DMS 273 treated with DMSO at 0.1 percent for 48 hours (cell line): ENCODE results near the gene SLC39A11.
"Not testable (repeated sequence)": the region's sequence is repeated elsewhere in the genome, so short reads cannot be mapped to it uniquely, and the experiment has no call there.

Source experiments
- DNase-seq: peaks from one replicate; lab custom pipeline; 2025; lab: John Stamatoyannopoulos, UW

SLC39A11 gene

GRCh38 chr17:73007407-73007806 lies 85.1 kb downstream of the SLC39A11 start:
- DNase-seq: no peak

DNA sequence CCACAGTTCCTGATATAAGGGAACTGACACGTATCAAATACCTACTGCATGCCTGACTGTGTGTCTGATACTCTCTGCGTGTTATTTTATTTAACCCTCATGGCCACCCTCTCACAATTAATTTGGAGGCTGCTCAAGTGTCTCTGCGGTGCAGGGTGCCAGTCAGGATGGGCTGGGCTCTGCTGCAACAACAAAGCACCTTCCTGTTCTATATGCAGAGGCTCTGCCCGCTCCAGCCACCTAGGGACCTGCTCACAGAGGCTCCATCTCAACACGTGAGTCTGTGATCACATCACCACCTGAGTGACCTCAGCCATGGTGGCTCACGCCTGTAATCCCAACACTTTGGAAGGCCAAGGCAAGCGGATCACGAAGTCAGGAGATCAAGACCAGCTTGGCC lies 87.1 kb downstream of the SLC39A11 start:
- no peak for DNase-seq

DNA sequence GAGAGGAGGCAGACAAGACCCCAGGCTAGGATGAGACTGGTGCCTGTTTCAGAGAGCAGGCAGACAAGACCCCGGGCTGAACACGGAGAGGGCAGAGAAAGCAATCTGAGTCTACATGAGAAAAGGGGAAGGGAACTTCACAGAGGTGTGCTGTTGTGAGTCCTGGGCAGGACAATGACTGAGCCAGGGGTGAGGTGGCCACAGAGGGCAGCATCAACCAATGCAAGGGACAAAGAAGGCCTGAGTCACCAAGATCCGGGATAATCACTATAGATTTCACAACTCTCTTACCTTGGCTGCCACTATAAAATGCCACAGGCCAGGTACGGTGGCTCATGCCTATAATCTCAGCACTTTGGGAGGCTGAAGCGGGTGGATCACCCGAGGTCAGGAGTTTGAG lies 89.0 kb downstream of the SLC39A11 start:
- DNase-seq: no peak

- DNase-seq: no peak
Observed at GRCh38 chr17:73000832-73001231, 91.7 kb downstream of the SLC39A11 start.

- not testable (repeated sequence) for DNase-seq
Observed at GRCh38 chr17:72999474-72999873, 93.0 kb downstream of the SLC39A11 start.

DNA sequence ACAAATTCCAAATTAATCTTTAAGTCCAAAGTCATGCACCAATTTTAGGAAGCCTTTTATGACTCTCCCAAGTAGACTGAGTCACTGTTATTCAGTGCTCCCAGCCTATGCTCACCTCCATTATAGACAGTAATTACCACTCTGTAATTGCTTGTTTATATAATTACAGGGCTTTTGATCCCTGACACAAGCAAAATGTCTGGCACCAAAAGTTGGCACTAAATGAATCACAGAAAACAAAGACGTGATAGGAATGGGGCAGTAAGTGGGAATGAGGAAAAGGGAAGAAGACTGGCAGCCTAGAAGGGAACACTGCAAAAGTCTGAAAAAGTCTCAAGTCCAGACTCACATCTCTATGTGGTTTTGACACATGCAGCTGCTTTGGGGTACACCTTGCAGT lies 94.1 kb downstream of the SLC39A11 start:
- no peak for DNase-seq

GRCh38 chr17:72997559-72997958 lies 94.9 kb downstream of the SLC39A11 start:
- no peak for DNase-seq

- peak; percentile 41 for DNase-seq
Observed at GRCh38 chr17:72996791-72997190, 95.7 kb downstream of the SLC39A11 start.

- DNase-seq: no peak
Observed at GRCh38 chr17:72995008-72995656, 97.4 kb downstream of the SLC39A11 start.

DNA sequence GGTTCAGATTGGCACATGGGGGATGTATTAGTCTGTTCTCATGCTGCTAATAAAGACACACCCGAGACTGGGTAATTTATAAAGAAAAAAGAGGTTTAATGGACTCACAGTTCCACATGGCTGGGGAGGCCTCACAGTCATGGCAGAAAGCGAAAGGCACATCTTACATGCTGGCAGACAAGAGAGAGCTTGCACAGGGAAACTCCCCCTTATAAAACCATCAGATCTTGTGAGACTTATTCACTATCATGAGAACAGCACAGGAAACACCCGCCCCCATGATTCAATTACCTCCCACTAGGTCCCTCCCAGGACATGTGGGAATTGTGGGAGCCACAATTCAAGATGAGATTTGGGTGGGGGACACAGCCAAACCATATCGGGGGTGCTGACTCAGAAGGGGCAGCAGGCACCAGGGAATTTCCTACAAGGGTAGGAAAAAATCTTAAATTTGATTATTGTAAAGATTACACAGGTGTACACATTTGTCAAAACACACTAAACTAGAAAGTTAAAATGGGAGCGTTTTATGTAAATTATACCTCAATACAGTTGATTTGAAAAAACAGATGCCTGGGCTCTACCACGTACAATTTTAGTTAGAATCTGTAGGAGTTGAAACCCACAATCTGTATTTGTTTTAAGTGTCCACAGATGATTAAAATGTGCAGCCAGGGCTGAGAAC lies 99.6 kb downstream of the SLC39A11 start:
- DNase-seq: not testable (repeated sequence)

GRCh38 chr17:72991651-72992050 lies 100.8 kb downstream of the SLC39A11 start:
- DNase-seq: no peak

GRCh38 chr17:72989074-72989610 lies 103.3 kb downstream of the SLC39A11 start:
- no peak for DNase-seq

DNA sequence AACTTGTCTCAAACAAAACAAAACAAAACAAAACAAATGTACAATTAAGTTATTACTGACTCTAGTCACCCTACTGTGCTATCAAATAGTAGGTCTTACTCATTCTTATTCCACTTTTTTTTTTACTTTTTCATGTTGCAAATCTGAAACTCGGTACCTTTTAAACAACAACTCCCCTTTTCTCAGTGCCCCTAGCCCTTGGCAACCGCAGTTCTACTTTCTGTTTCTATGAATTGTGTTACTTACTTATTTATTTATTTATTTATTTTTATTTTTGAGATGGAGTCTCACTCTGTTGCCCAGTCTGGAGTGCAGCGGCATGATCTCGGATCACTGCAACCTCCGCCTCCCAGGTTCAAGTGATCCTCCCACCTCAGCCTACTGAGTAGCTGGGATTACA lies 104.0 kb downstream of the SLC39A11 start:
- no peak for DNase-seq

- DNase-seq: peak; percentile 16
Observed at GRCh38 chr17:72987166-72987565, 105.3 kb downstream of the SLC39A11 start.

DNA sequence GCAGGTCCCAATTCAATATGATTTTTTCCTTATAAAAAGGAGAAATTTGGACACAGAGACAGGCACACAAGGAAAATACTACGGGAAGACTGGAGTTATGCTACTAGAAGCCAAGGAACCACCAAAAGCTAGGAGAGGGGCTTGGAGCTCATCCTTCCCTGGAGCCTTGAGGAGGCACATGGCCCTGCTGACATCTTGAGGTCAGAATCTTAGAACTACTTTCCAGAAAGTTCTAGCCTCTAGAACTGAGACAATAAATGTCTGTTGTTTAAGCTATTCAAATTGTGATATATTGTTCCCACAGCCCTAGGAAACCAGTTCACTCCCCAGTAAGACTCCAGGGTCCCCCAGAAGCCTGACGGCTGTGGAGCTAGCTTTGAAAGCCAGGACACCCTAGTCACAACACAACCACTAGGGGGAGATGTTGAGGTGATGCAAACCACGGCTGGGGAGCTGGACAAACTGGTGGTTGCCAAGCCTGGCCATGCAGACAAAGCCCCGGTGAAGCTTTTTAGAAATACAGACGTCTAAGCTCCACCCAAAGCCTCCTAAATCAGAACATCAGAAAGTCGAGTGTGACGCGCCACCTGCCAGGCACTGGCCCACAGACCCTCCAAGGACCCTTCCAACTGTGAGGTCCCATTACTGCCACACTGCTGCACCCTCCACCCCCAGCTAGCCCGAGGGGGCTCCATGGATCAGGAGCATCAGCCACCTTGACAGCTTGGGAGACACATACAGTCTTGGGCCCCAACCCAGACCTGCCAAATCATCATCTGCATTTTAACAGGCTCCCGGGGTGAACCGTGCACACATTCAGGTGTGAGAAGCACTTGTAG lies 106.4 kb downstream of the SLC39A11 start:
- DNase-seq: peak; percentile 46

GRCh38 chr17:72984926-72985325 lies 107.6 kb downstream of the SLC39A11 start:
- DNase-seq: no peak

DNA sequence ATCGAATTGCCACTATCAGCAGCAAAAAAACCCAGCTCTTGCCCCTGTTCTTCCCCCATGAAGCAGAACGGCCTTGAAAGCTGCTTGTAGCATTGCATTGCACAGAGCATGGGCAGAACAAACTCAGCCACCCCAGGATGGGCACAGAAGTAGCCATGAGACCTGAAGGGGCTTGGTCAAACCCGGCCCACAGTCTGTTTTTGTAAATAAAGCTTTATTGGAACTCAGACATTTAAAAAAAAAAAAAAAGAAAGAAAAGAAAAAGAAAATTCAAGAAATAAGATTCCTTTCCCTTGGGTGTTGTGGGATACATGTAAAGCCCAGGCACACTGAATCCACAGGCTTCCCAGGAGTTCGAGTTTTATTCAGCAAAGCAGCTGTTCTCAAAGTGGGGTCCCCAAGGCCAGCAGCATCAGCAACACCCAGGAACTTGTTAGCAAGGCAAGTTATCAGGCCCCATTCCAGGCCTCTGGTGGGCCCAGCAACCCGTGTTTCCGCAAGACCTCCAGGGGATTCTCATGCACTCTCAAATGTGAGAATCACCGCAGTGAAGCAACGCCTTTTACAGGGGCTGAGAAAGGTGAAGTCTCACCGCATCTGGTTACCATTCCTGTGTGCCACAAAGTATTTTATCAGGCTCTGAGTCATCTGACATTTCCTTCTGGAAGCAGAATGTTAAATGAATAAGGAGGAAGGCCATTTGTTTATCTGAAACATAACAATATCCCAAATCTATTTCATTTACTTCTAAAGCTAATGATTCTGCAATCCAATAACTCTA lies 108.2 kb downstream of the SLC39A11 start:
- DNase-seq: no peak

DNA sequence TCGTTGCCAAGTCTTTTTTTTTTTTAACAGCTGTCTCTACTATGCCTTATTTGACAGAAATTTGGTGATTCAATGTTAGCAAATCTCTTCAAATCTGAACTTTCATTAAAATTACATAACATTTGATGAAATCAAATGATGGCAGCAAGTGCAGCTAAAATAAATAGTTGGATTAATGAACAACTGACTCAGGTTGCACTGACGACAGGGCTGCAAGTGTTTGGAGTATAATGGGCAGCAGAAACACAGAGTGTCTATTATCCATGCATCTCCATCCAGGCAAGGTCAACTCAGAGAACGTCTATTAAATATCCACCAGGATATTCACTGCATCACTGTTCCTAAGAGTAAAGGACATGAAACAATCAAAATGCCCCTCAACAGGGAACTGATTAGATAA lies 109.8 kb downstream of the SLC39A11 start:
- DNase-seq: no peak

DNA sequence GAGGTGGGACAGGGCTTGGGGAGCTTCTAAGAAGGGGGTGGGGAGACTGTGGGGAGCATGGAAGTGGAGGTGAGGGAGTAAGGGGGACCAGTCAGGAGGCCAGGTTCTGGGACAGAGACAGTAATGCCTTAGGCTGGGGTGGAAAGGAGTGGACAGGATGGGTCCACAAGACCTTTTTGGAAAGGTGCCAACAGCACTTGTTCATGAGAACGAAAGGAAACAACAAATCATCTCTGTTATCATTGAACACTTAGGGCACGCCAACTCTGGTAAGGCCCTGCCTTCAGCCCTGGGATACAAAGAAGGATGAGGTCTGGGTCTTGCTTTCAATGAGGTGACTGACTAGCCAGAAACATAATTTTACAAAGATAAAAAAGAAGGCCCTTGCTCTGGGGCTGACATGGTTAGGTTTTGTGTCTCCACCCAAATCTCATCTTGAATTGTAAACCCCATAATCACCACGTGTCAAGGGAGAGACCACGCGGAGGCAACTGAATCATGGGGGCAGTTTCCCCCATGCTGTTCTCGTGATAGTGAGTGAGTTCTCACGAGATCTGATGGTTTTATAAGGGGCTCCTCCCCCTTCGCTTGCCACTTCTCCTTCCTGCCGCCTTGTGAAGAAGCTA lies 113.8 kb downstream of the SLC39A11 start:
- DNase-seq: no peak

GRCh38 chr17:72977771-72978417 lies 114.6 kb downstream of the SLC39A11 start:
- no peak for DNase-seq
